ENCODE measurements around the gene SORCS2.
"Not testable (repeated sequence)": the region's sequence is repeated elsewhere in the genome, so short reads cannot be mapped to it uniquely, and the experiment has no call there.

The SORCS2 gene

GRCh38 chr4:7435471-7436061, 243.2 kb downstream of the SORCS2 start:
- no peak for DNase-seq

GRCh38 chr4:7436256-7436655, 243.9 kb downstream of the SORCS2 start:
- DNase-seq = no peak

GRCh38 chr4:7439699-7440098, 247.4 kb downstream of the SORCS2 start:
- no peak for DNase-seq

GRCh38 chr4:7441201-7441600, 248.9 kb downstream of the SORCS2 start:
- no peak for DNase-seq

- no peak for DNase-seq
Measured at GRCh38 chr4:7442574-7443162, 250.3 kb downstream of the SORCS2 start.

- no peak for DNase-seq
Measured at GRCh38 chr4:7444314-7444713, 252.0 kb downstream of the SORCS2 start.

GRCh38 chr4:7444731-7445130, 252.4 kb downstream of the SORCS2 start:
- DNase-seq = no peak

GRCh38 chr4:7447236-7447635, 254.9 kb downstream of the SORCS2 start:
- no peak for DNase-seq

GRCh38 chr4:7448036-7448435, 255.7 kb downstream of the SORCS2 start:
- no peak for DNase-seq

GRCh38 chr4:7450775-7451433, 258.6 kb downstream of the SORCS2 start:
- DNase-seq = no peak

- no peak for DNase-seq
Measured at GRCh38 chr4:7451434-7451789, 259.1 kb downstream of the SORCS2 start.

GRCh38 chr4:7451800-7452199, 259.5 kb downstream of the SORCS2 start:
- DNase-seq = no peak

GRCh38 chr4:7452802-7453201, 260.5 kb downstream of the SORCS2 start:
- not testable (repeated sequence) for DNase-seq

GRCh38 chr4:7457201-7458065, 265.1 kb downstream of the SORCS2 start:
- DNase-seq = no peak

- DNase-seq = no peak
Measured at GRCh38 chr4:7458066-7458425, 265.7 kb downstream of the SORCS2 start.

GRCh38 chr4:7458477-7458876, 266.1 kb downstream of the SORCS2 start:
- no peak for DNase-seq

- DNase-seq = no peak
Measured at GRCh38 chr4:7459471-7459870, 267.1 kb downstream of the SORCS2 start.

GRCh38 chr4:7460566-7460965, 268.2 kb downstream of the SORCS2 start:
- peak in 2 of 51 donors; percentile 10 to 14 for DNase-seq

GRCh38 chr4:7461230-7461629, 268.9 kb downstream of the SORCS2 start:
- no peak for DNase-seq

GRCh38 chr4:7462509-7462971, 270.2 kb downstream of the SORCS2 start:
- DNase-seq = peak in 31 of 51 donors; percentile 7 to 72 (median 48)

GRCh38 chr4:7463566-7464258, 271.4 kb downstream of the SORCS2 start:
- DNase-seq = peak in 4 of 51 donors; percentile 10 to 25 (median 18)

GRCh38 chr4:7464259-7464655, 271.9 kb downstream of the SORCS2 start:
- DNase-seq = no peak

Measured in hypothalamus (tissue), 51 donors.